ENCODE results near the gene COMMD1.
A peak's percentile ranks its signal among the peaks of the same experiment; 100 is the strongest.

The COMMD1 gene

GRCh38 chr2:62101886-62102285, 196.4 kb downstream of the COMMD1 start (continued):
- TF ChIP-seq ZNF600 (tag by site-specific recombination; IDR thresholded peaks at IDR 0.05): no peak
- no peak for TF ChIP-seq ZNF707 (tag by site-specific recombination; IDR thresholded peaks at IDR 0.05)
- TF ChIP-seq ZNF426 (tag by site-specific recombination; IDR thresholded peaks at IDR 0.05): no peak
- TF ChIP-seq KLF7 (tag by site-specific recombination; IDR thresholded peaks at IDR 0.05; ENCODE audit: borderline replicate concordance): no peak

- no peaks in the 10 kb centered on the region for H3K9me3 ChIP-seq (ENCODE audit: control insufficient read depth, insufficient read depth, low read depth, low read length)
- H3K4me3 ChIP-seq (ENCODE audit: low read depth, low read length): no peak overlapping the region
- TF ChIP-seq OSR2 (tag by site-specific recombination; IDR thresholded peaks at IDR 0.05) (no peak), ZNF398 (tag by site-specific recombination; IDR thresholded peaks at IDR 0.05) (no peak), ZNF48 (tag by site-specific recombination; IDR thresholded peaks at IDR 0.05) (no peak), AEBP2 (tag by site-specific recombination; IDR thresholded peaks at IDR 0.05; ENCODE audit: borderline replicate concordance) (no peak), ZNF18 (tag by site-specific recombination; IDR thresholded peaks at IDR 0.05) (no peak), ZSCAN23 (tag by site-specific recombination; IDR thresholded peaks at IDR 0.05) (no peak), KLF1 (tag by site-specific recombination; IDR thresholded peaks at IDR 0.05) (no peak)
- H3K4me1 ChIP-seq (ENCODE audit: control insufficient read depth, insufficient read depth, low read length): no peaks in the 10 kb centered on the region
- no peaks in the 10 kb centered on the region for H3K36me3 ChIP-seq (ENCODE audit: control insufficient read depth in 2 of 2, insufficient read depth in 1 of 2, low read length in 2 of 2)
- ChIA-PET POLR2A (no interaction called here), CTCF (no interaction called here)
- no peak overlapping the region for H3K27ac ChIP-seq (ENCODE audit: extremely low read depth, low read depth, low read length)
These were observed 197.0 kb downstream of the COMMD1 start for GRCh38 chr2:62102402-62102920.

GRCh38 chr2:62109554-62109953, 204.1 kb downstream of the COMMD1 start:
- CTCF ChIA-PET: no interaction called here

More at GRCh38 chr2:62109554-62109953, 204.1 kb downstream of the COMMD1 start:
- Histone ChIP-seq H3K36me3 (ENCODE audit: control insufficient read depth in 2 of 2, insufficient read depth in 1 of 2, low read length in 2 of 2) (no peaks in the 10 kb centered on the region; a peak in 1 of 3 replicates), H3K4me3 (ENCODE audit: low read depth, low read length) (no peak overlapping the region), H3K9me3 (ENCODE audit: control insufficient read depth, insufficient read depth, low read depth, low read length) (no peaks in the 10 kb centered on the region), H3K4me1 (ENCODE audit: control insufficient read depth, insufficient read depth, low read length) (peaks cover 31% of the 10 kb centered on the region), H3K27ac (ENCODE audit: extremely low read depth, low read depth, low read length) (no peak overlapping the region)
- TF ChIP-seq ZNF366 (tag by site-specific recombination; conservative IDR thresholded peaks at IDR 0.05) (peak; percentile 11; the same call in 1 of the 2 replicates), ATF2 (tag by site-specific recombination; IDR thresholded peaks at IDR 0.05; ENCODE audit: low read depth) (peak; percentile 67; the same call in 1 of the 2 replicates), WT1 (tag by site-specific recombination; IDR thresholded peaks at IDR 0.05) (no peak), ZFP37 (tag by site-specific recombination; IDR thresholded peaks at IDR 0.05) (no peak), ZNF362 (tag by site-specific recombination; IDR thresholded peaks at IDR 0.05) (peak; percentile 59; the same call in 1 of the 2 replicates), HIC1 (tag by site-specific recombination; IDR thresholded peaks at IDR 0.05) (no peak), ZNF521 (tag by site-specific recombination; IDR thresholded peaks at IDR 0.05) (no peak)
- POLR2A ChIA-PET: interaction anchor here (1.3 kb wide), 1 partner anchor 10 kb away, joined by 3 read pairs; no protein-coding TSS in a partner anchor
